GM12878 (cell line): ENCODE data around the gene ELL. TPM values are rescaled to one million over a fixed set of nuclear protein-coding genes. Genes with fewer than 3 reads are reported as not detected.

Source experiments
- ATAC-seq: fragments of 200-7000 bp; cut with Tn5 transposase; 3 replicates; pipeline ENCODE4 v1.9.1; 2020; ENCODE audit warnings: mild to moderate bottlenecking, moderate library complexity
- BruUV-seq: library from RNA; stranded (reverse); fragments of 400-500 nt; replicated peaks from 2 replicates; lab custom pipeline; 2021; lab: Mats Ljungman, UMichigan
- CTCF ChIA-PET: fragments of 300-600 bp; sonication (Branson Sonifier 250); formaldehyde crosslinking; extraction: SDS; loops from one replicate; lab custom pipeline; 2021; ENCODE audit warnings: inconsistent platforms; lab: Yijun Ruan, JAX
- POLR2A ChIA-PET: fragments of 350-600 bp; formaldehyde crosslinking; extraction: SDS; loops from one replicate; lab custom pipeline; 2021; ENCODE audit warnings: inconsistent platforms; lab: Charles Lee
- RAD21 ChIA-PET: fragments of 300-600 bp; sonication (Branson Sonifier 250); formaldehyde crosslinking; loops from one replicate; lab custom pipeline; 2023; ENCODE audit warnings: antibody characterized with exemption; ENCODE audit not compliant: unreplicated experiment; lab: Charles Lee
- SMC1A ChIA-PET: fragments of 300-600 bp; sonication (Branson Sonifier 250); formaldehyde crosslinking; loops from one replicate; lab custom pipeline; 2023; ENCODE audit not compliant: unreplicated experiment, uncharacterized antibody; lab: Charles Lee
- DNase-seq: peaks from one replicate; pipeline ENCODE4 v3.0.0-alpha.2; 2011; ENCODE audit warnings: low read depth, low spot score
- FAIRE-seq: peaks from 3 replicates; lab custom pipeline; 2011; peaks lifted over from hg19 to GRCh38; lab: Jason Lieb, UNC
- H2AFZ ChIP-seq: 2 replicates; pipeline ENCODE4 v1.6.0; 2011; ENCODE audit warnings: low read depth, low read length, control low read depth; ENCODE audit not compliant: control insufficient read depth
- H3K27ac ChIP-seq: 2 replicates; pipeline ENCODE4 v1.5.1; 2011; ENCODE audit warnings: control low read depth; ENCODE audit not compliant: control insufficient read depth, insufficient read depth
- H3K27me3 ChIP-seq, 2 experiments: replicated peaks in 1 of 2; 2 replicates each; pipeline versions ENCODE4 v1.6.0 to v1.6.1; 2011; ENCODE audit warnings: low read length in 1 of 2; ENCODE audit not compliant: control insufficient read depth in 2 of 2, insufficient read depth in 2 of 2
- H3K36me3 ChIP-seq, 2 experiments: 2 replicates each; pipeline ENCODE4 v1.5.1; 2011; ENCODE audit warnings: low read length in 1 of 2; ENCODE audit not compliant: control insufficient read depth in 2 of 2, insufficient read depth in 2 of 2
- H3K4me1 ChIP-seq: 2 replicates; pipeline ENCODE4 v1.6.1; 2011; ENCODE audit warnings: mild to moderate bottlenecking, low read length, moderate library complexity, mixed read lengths; ENCODE audit not compliant: control insufficient read depth, insufficient read depth
- H3K4me2 ChIP-seq: 2 replicates; pipeline ENCODE4 v1.6.0; 2011; ENCODE audit warnings: control low read depth; ENCODE audit not compliant: control insufficient read depth, insufficient read depth
- H3K4me3 ChIP-seq: fragments of 200-600 bp; sonication (generic); 2 replicates; pipeline ENCODE4 v1.5.1; 2016
- H3K79me2 ChIP-seq: 2 replicates; pipeline ENCODE4 v1.6.0; 2011; ENCODE audit warnings: low read length; ENCODE audit not compliant: control insufficient read depth, insufficient read depth
- H3K9ac ChIP-seq: 2 replicates; pipeline ENCODE4 v1.8.0; 2011; ENCODE audit warnings: low read length, control low read depth, mixed read lengths; ENCODE audit not compliant: control insufficient read depth, insufficient read depth
- H3K9me3 ChIP-seq: replicated peaks from 3 replicates; pipeline ENCODE4 v1.5.1; 2011; ENCODE audit warnings: mild to moderate bottlenecking, low read length; ENCODE audit not compliant: control insufficient read depth, insufficient read depth
- H4K20me1 ChIP-seq: 2 replicates; pipeline ENCODE4 v1.6.0; 2011; ENCODE audit not compliant: control insufficient read depth, insufficient read depth
- ASH2L ChIP-seq: fragments of 300-600, 200-600 bp; sonication (generic); IDR thresholded peaks from 2 replicates; pipeline ENCODE4 v1.6.1; 2017; ENCODE audit warnings: low read depth, mild to moderate bottlenecking, borderline replicate concordance
- BMI1 ChIP-seq: fragments of 450-650 bp; IDR thresholded peaks from 2 replicates; pipeline ENCODE4 v1.6.1; 2016; ENCODE audit warnings: mild to moderate bottlenecking, moderate library complexity, borderline replicate concordance
- FOXK2 ChIP-seq: fragments of 450-650 bp; IDR thresholded peaks from 2 replicates; pipeline ENCODE4 v1.6.1; 2017; ENCODE audit warnings: mild to moderate bottlenecking, moderate library complexity
- MEF2A ChIP-seq: IDR thresholded peaks from 2 replicates; pipeline ENCODE4 v1.6.1; 2011; ENCODE audit warnings: low read depth, mild to moderate bottlenecking, low read length, moderate library complexity; ENCODE audit not compliant: insufficient read depth
- NRF1 ChIP-seq: conservative IDR thresholded peaks from 2 replicates; pipeline ENCODE4 v1.6.1; 2011; ENCODE audit warnings: mild to moderate bottlenecking, low read depth, low read length, improper control_type of control experiment
- RBBP5 ChIP-seq: fragments of 200-600 bp; sonication (generic); conservative IDR thresholded peaks from 2 replicates; pipeline ENCODE4 v1.6.1; 2016
- SRF ChIP-seq, 2 experiments: IDR thresholded peaks; 2 replicates each; pipeline ENCODE4 v1.6.1; 2011; ENCODE audit warnings: low read depth in 2 of 2, low read length in 2 of 2, mild to moderate bottlenecking in 1 of 2, moderate library complexity in 1 of 2
- ZNF384 ChIP-seq: IDR thresholded peaks from 2 replicates; pipeline ENCODE4 v1.6.1; 2012; ENCODE audit warnings: low read depth, mild to moderate bottlenecking, low read length, improper control_type of control experiment, borderline replicate concordance
- WGBS: methylation state at CpG from one replicate; pipeline ENCODE4 v1.1.6; 2016; ENCODE audit warnings: low lambda C conversion rate; ENCODE audit not compliant: insufficient replicate concordance, insufficient coverage; ENCODE audit errors: missing lambda C conversion rate; 5-methylcytosine and 5-hydroxymethylcytosine counted together
- in situ Hi-C: fragments of 300-500 bp; cut with MboI; formaldehyde crosslinking; loops from 9 replicates; pipeline ENCODE4 v1.14.3; 2018; ENCODE audit warnings: mixed read lengths
- intact Hi-C: fragments of 100-400 bp; cut with micrococcal nuclease; formaldehyde crosslinking; loops from one replicate; pipeline ENCODE4 v1.14.2; 2022; ENCODE audit not compliant: unreplicated experiment
- polyA plus RNA-seq, 11 experiments: library from polyadenylated mRNA; depleted of rRNA in 4 of 11; unstranded in 6 of 11; stranded (reverse) in 5 of 11; fragments of >200 nt; fragmentation: Nextera tagmentation in 4 of 11; fragmentation: Illumina TruSeq in 1 of 11; extraction: Ambion mirVana in 4 of 11; extraction: Trizol in 1 of 11; gene quantifications; 1 replicate in 1 of 11; 2 replicates in 10 of 11; pipeline versions ENCODE4 v1.2.1 to v1.2.3, GENCODE V29; 2011 to 2016; ENCODE audit warnings: inconsistent platforms in 2 of 11, missing spikeins in 2 of 11, low read depth in 1 of 11
- total RNA-seq, 4 experiments: library from RNA; depleted of rRNA in 3 of 4; stranded (reverse); fragments of >200 nt in 3 of 4; fragmentation: Illumina TruSeq in 1 of 4; extraction: Trizol in 1 of 4; gene quantifications; 2 replicates each; pipeline versions ENCODE4 v1.2.1 to v1.2.3, GENCODE V29; 2013 to 2021
- TF ChIP-seq, protein P1 (sequence below): fragments of 450-650 bp; IDR thresholded peaks from 2 replicates; pipeline ENCODE4 v1.6.1; 2017; ENCODE audit warnings: mild to moderate bottlenecking
- TF ChIP-seq, protein P2 (sequence below), 3 experiments: IDR thresholded peaks in 2 of 3; conservative IDR thresholded peaks in 1 of 3; 2 replicates each; pipeline ENCODE4 v1.5.1; 2011; ENCODE audit warnings: low read depth in 3 of 3, low read length in 3 of 3, mild to moderate bottlenecking in 3 of 3, control low read depth in 2 of 3, moderate library complexity in 2 of 3, inconsistent platforms in 1 of 3, mixed read lengths in 1 of 3; ENCODE audit not compliant: control insufficient read depth in 2 of 3, insufficient read depth in 1 of 3; ENCODE audit errors: extremely low read depth in 1 of 3
- TF ChIP-seq, protein P3 (sequence below): fragments of 450-650 bp; IDR thresholded peaks from 2 replicates; pipeline ENCODE4 v1.6.1; 2018; ENCODE audit warnings: borderline replicate concordance, mild to moderate bottlenecking; ENCODE audit not compliant: partially characterized antibody
- TF ChIP-seq, protein P4 (sequence below): fragments of 450-650 bp; IDR thresholded peaks from 2 replicates; pipeline ENCODE4 v1.6.1; 2016; ENCODE audit warnings: mild to moderate bottlenecking

The ELL gene
- total and polyA plus RNA-seq, 10 of the 15 experiments (the other 5 are each of a cell fraction or from before 2014, with no cell fraction given): 0.91 to 25.0 (median 9.1) TPM

DNA sequence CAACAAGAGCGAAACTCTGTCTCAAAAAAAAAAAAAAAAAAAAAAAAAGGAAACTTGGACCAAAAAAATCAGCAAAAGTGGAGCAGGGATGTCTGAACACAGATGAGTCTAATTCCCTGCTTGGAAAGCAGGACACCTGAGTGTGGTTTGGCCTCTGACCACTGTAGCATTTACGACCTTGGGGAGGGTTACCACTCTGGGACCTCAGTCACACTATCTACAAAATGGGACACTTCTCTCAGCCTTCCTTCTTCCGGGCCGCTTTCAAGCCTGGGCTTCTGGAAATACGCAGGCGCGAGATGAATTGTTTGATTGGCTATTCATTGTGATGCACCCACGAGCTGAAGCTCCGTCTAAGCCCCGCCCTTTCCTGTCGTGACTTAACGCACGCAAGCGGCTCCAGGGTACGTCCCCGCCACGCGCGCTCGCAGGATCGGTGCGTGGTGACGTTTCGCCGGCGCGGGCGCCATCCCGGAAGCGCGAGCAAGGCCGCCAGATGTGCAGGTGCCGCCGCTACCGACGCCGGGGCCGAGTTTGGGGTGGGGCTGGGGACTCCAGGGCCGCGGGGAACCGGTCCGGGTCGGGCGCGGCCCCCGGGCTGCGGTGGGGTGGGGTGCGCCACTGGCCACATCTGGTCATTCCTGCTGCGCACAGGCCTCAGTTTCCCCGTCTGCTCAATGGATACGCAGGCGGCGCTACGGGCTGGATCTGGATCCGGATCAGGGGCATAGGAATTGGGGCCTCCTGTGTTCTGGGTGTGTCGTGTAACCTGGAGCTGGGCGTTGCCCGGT lies 35.7 kb upstream of the ELL start, which contains the start of gene KXD1:
Gene KXD1 (plus strand): TSS at position 460 of the 791 bp plus-strand sequence. CDS start 4,187 bp downstream, outside the sequence.
- WGBS: 1% methylated on average over 43 of the region's 58 CpGs
- in situ Hi-C loops (no loop called here), intact Hi-C loops (loop anchor here (1.0 kb wide), 1 partner anchor 35 kb away; the partner anchor contains the start of gene ELL)
- Histone ChIP-seq H3K36me3 (peaks cover 4 to 5% of the 10 kb centered on the region in 2 experiments; a peak in 3 of 4 replicates), H3K27me3 (no peaks in the 10 kb centered on the region), H3K4me3 (peak within 1 kb of the TSS; percentile 95), H3K4me1 (no peaks in the 10 kb centered on the region), H3K79me2 (peaks cover 32% of the 10 kb centered on the region), H3K9me3 (no peaks in the 10 kb centered on the region), H3K9ac (peak within 1 kb of the TSS; percentile 89), H4K20me1 (no peaks in the 10 kb centered on the region), H3K4me2 (peak within 1 kb of the TSS; percentile 82), H2AFZ (peak within 1 kb of the TSS; percentile 45), H3K27ac (peak within 1 kb of the TSS; percentile 85)
- ATAC-seq (peak; percentile 97), FAIRE-seq (peak; percentile 99), DNase-seq (peak; percentile 98)
- SMC1A ChIA-PET: interaction anchor here (1.0 to 4.8 kb wide), 10 partner anchors 10 to 79 kb away, joined by 3 to 29 read pairs (median 4); partner anchors contain the start of genes ELL, FKBP8, REX1BD and UBA52
- CTCF ChIA-PET: interaction anchor here (0.7 to 5.6 kb wide), 14 partner anchors 11 to 290 kb away, joined by 3 to 35 read pairs (median 5); partner anchors contain the start of genes ELL, FKBP8, REX1BD and UBA52
- POLR2A ChIA-PET: interaction anchor here (0.6 to 7.5 kb wide), 15 partner anchors 12 to 506 kb away, joined by 3 to 79 read pairs (median 7); partner anchors contain the start of genes ELL, FKBP8, REX1BD and UBA52
- RAD21 ChIA-PET: interaction anchor here (0.7 to 7.1 kb wide), 8 partner anchors 13 to 184 kb away, joined by 4 to 39 read pairs (median 8); partner anchors contain the start of genes ELL, FKBP8, REX1BD and UBA52
- BruUV-seq: TSS peak; percentile 94
- TF ChIP-seq FOXK2 (no peak), RBBP5 (no peak), MEF2A (no peak), ASH2L (0 out of 2 replicates have a peak, but pooled peaks have one; percentile 46), ZNF384 (no peak), NRF1 (peak; percentile 65), SRF (IDR thresholded peaks at IDR 0.05; ENCODE audit: low read depth in 2 of 2, low read length in 2 of 2) (no peak), BMI1 (no peak)
- TF ChIP-seq, protein P1, sequence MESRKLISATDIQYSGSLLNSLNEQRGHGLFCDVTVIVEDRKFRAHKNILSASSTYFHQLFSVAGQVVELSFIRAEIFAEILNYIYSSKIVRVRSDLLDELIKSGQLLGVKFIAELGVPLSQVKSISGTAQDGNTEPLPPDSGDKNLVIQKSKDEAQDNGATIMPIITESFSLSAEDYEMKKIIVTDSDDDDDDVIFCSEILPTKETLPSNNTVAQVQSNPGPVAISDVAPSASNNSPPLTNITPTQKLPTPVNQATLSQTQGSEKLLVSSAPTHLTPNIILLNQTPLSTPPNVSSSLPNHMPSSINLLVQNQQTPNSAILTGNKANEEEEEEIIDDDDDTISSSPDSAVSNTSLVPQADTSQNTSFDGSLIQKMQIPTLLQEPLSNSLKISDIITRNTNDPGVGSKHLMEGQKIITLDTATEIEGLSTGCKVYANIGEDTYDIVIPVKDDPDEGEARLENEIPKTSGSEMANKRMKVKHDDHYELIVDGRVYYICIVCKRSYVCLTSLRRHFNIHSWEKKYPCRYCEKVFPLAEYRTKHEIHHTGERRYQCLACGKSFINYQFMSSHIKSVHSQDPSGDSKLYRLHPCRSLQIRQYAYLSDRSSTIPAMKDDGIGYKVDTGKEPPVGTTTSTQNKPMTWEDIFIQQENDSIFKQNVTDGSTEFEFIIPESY: no peak
- TF ChIP-seq, protein P2, sequence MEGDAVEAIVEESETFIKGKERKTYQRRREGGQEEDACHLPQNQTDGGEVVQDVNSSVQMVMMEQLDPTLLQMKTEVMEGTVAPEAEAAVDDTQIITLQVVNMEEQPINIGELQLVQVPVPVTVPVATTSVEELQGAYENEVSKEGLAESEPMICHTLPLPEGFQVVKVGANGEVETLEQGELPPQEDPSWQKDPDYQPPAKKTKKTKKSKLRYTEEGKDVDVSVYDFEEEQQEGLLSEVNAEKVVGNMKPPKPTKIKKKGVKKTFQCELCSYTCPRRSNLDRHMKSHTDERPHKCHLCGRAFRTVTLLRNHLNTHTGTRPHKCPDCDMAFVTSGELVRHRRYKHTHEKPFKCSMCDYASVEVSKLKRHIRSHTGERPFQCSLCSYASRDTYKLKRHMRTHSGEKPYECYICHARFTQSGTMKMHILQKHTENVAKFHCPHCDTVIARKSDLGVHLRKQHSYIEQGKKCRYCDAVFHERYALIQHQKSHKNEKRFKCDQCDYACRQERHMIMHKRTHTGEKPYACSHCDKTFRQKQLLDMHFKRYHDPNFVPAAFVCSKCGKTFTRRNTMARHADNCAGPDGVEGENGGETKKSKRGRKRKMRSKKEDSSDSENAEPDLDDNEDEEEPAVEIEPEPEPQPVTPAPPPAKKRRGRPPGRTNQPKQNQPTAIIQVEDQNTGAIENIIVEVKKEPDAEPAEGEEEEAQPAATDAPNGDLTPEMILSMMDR (IDR thresholded peaks at IDR 0.05 in 2 of 3, conservative IDR thresholded peaks at IDR 0.05 in 1 of 3; ENCODE audit: control insufficient read depth in 2 of 3, extremely low read depth in 1 of 3, insufficient read depth in 1 of 3, low read depth in 3 of 3, low read length in 3 of 3): no peak
- TF ChIP-seq, protein P3, sequence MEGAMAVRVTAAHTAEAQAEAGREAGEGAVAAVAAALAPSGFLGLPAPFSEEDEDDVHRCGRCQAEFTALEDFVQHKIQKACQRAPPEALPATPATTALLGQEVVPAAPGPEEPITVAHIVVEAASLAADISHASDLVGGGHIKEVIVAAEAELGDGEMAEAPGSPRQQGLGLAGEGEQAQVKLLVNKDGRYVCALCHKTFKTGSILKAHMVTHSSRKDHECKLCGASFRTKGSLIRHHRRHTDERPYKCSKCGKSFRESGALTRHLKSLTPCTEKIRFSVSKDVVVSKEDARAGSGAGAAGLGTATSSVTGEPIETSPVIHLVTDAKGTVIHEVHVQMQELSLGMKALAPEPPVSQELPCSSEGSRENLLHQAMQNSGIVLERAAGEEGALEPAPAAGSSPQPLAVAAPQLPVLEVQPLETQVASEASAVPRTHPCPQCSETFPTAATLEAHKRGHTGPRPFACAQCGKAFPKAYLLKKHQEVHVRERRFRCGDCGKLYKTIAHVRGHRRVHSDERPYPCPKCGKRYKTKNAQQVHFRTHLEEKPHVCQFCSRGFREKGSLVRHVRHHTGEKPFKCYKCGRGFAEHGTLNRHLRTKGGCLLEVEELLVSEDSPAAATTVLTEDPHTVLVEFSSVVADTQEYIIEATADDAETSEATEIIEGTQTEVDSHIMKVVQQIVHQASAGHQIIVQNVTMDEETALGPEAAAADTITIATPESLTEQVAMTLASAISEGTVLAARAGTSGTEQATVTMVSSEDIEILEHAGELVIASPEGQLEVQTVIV: no peak
- TF ChIP-seq, protein P4, sequence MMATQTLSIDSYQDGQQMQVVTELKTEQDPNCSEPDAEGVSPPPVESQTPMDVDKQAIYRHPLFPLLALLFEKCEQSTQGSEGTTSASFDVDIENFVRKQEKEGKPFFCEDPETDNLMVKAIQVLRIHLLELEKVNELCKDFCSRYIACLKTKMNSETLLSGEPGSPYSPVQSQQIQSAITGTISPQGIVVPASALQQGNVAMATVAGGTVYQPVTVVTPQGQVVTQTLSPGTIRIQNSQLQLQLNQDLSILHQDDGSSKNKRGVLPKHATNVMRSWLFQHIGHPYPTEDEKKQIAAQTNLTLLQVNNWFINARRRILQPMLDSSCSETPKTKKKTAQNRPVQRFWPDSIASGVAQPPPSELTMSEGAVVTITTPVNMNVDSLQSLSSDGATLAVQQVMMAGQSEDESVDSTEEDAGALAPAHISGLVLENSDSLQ: peak; percentile 69
